Gastrocnemius medialis (tissue), 4 donors: ENCODE measurements around the gene SPINK8.

Experiments
- POLR2A ChIP-seq, 2 donors: fragments of 450-650 bp; IDR thresholded peaks; one replicate each; pipeline ENCODE4 v1.6.1; 2017; ENCODE audit warnings: antibody characterized with exemption in 2 of 2, mild to moderate bottlenecking in 2 of 2, moderate library complexity in 2 of 2
- TF ChIP-seq, protein P1 (sequence below), 5 experiments: fragments of 450-650 bp in 3 of 5; fragments of 200-600 bp in 2 of 5; sonication (generic) in 2 of 5; IDR thresholded peaks in 4 of 5; conservative IDR thresholded peaks in 1 of 5; 1 replicate in 4 of 5; 2 replicates in 1 of 5; pipeline ENCODE4 v1.5.1; 2016 to 2019; ENCODE audit warnings: antibody characterized with exemption in 5 of 5, mild to moderate bottlenecking in 3 of 5, moderate library complexity in 3 of 5

DNA sequence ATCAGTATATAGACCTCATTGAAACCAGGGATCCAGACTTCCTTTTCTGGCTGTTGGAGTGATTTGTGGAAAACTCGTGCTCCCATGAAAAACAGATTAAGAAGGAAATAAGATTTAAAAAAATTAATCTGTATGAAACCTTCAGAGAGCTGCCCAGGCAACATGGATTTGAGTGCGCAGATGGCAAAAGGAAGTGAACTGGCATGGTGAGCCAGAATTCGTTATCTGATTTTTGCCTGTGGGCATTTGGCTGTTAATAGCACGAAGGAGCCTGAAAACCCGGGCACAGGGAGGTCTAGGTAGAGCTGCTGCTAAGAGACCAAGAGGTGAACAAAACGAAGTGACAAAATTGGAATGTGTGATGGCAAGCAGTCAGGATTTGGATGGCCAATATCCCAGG, 19.1 kb upstream of the SPINK8 start:
- TF ChIP-seq, protein P1, sequence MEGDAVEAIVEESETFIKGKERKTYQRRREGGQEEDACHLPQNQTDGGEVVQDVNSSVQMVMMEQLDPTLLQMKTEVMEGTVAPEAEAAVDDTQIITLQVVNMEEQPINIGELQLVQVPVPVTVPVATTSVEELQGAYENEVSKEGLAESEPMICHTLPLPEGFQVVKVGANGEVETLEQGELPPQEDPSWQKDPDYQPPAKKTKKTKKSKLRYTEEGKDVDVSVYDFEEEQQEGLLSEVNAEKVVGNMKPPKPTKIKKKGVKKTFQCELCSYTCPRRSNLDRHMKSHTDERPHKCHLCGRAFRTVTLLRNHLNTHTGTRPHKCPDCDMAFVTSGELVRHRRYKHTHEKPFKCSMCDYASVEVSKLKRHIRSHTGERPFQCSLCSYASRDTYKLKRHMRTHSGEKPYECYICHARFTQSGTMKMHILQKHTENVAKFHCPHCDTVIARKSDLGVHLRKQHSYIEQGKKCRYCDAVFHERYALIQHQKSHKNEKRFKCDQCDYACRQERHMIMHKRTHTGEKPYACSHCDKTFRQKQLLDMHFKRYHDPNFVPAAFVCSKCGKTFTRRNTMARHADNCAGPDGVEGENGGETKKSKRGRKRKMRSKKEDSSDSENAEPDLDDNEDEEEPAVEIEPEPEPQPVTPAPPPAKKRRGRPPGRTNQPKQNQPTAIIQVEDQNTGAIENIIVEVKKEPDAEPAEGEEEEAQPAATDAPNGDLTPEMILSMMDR (IDR thresholded peaks at IDR 0.05 in 4 of 5, conservative IDR thresholded peaks at IDR 0.05 in 1 of 5), result no peak
- TF ChIP-seq POLR2A (IDR thresholded peaks at IDR 0.05), result no peak
